MM.1S (cell line): ENCODE results near the gene GATB.

Source experiments
- CTCF ChIP-seq: fragments of 300-600 bp; sonication (generic); IDR thresholded peaks from 2 replicates; pipeline ENCODE4 v1.5.1; 2016; ENCODE audit warnings: antibody characterized with exemption, low read length, mixed read lengths
- EZH2 ChIP-seq: fragments of 300-600 bp; sonication (generic); optimal IDR thresholded peaks from 2 replicates; pipeline ENCODE3; 2017; ENCODE audit warnings: low read depth, mild to moderate bottlenecking, antibody characterized with exemption, low read length, mixed read lengths

- TF ChIP-seq CTCF (no peak), EZH2 (no peak)
These were observed 52.7 kb downstream of the GATB start for GRCh38 chr4:151708100-151708499.
